Suprapubic skin (tissue), 4 donors: ENCODE results near the gene EFCAB12.

Experiments
- CTCF ChIP-seq, 2 donors: fragments of 200-600 bp in 1 of 2; fragments of 450-650 bp in 1 of 2; sonication (generic) in 1 of 2; IDR thresholded peaks; one replicate each; pipeline ENCODE4 v1.5.1; 2016 to 2019; ENCODE audit warnings: antibody characterized with exemption in 2 of 2, mild to moderate bottlenecking in 1 of 2, moderate library complexity in 1 of 2
- POLR2A ChIP-seq, 2 donors: fragments of 450-650 bp; IDR thresholded peaks; one replicate each; pipeline ENCODE4 v1.6.1; 2017; ENCODE audit warnings: antibody characterized with exemption in 2 of 2, mild to moderate bottlenecking in 2 of 2, moderate library complexity in 2 of 2
- POLR2AphosphoS5 ChIP-seq, 3 donors: sonication (generic); formaldehyde crosslinking; IDR thresholded peaks; one replicate each; pipeline ENCODE4 v1.6.1; 2017; ENCODE audit warnings: antibody characterized with exemption in 3 of 3

DNA sequence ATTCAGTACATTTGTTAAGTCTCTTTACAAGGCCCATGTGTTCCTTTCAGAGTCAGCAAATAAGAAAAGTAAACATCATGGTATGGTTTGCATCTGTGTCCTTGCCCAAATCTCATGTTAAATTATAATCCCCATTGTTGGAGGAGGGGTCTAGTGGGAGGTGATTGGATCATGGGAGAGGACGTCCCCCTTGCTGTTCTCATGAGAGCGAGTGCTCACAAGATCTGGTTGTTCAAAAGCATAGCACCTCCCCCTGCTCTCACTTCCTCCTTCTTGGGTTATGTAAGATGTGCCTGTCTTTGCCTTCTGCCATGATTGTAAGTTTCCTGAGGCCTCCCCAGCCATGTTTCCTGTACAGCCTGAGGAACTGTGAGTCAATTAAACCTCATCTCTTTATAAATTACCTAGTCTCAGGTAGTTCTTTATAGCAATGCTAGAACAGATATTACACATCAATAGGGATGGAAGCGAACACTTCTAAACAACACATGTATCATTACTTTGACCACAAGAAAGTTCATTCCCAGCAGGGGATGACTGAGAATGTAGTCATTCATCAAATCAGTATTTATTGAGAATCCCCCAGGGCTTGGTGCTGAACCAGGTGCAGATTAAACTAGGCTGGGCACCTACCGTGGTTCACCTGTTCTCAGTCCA is 4.1 kb downstream of the EFCAB12 start:
- no peak for TF ChIP-seq CTCF (IDR thresholded peaks at IDR 0.05)
- no peak for TF ChIP-seq POLR2A (IDR thresholded peaks at IDR 0.05)
- no peak for TF ChIP-seq POLR2AphosphoS5 (IDR thresholded peaks at IDR 0.05)
